HFF-Myc (cell line): Measurements from ENCODE around the gene LRP8.

Experiments used
- DNase-seq: peaks from one replicate; pipeline ENCODE4 v3.0.0-alpha.2; 2011; ENCODE audit warnings: low read depth; ENCODE audit errors: extremely low read depth
- H3K4me3 ChIP-seq: replicated peaks from 2 replicates; pipeline ENCODE4 v1.5.1; 2011; ENCODE audit warnings: low read depth, mild to moderate bottlenecking, control low read depth, low read length
- CTCF ChIP-seq: IDR thresholded peaks from 2 replicates; pipeline ENCODE4 v1.5.1; 2012; ENCODE audit warnings: mild to moderate bottlenecking, low read depth, low read length, control low read depth; ENCODE audit errors: missing control alignments

LRP8 gene

DNA sequence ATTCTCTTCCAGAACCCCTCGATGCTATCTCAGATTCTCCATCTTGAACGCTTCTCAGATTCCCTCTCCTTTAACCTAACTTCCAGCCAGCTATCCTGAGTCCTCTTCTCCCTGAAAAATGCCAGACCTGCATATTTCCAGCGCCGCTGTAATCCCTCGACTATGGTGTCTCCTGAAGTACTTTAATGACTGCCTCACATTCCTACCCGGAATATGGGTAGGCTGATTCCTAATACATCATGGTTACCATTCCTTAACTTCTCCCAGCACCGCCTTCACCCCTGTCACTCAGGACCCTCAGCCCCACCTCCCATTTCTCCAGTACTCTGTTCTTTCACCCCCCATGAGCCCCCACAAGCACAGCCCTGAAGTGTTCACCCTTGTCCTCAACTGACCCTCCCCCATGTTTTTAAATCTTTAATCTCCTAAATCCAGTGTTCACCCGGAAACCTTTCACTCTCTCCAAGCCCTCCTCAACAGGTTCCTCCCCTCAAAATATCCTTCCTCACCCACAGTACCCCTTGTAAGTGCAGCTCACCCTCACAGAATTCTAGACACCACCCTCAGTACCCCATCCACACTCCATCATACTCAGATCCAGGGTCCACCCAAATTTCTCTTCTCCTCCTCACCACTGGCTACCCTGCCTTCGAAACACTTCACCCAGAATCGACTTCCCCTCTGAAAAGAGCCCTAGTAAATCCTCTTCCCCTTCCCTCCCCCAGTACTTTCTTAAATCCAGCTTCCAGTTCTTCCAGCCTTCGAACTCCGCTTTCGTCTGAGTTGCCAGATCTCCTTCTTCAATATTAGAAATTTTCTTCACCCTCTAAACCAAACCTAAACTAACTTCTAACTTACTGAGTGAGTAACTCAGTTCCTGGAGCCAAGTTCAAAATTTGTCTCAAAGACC is 130.3 kb downstream of the LRP8 start:
- TF ChIP-seq CTCF = no peak
- no peak for DNase-seq
- H3K4me3 ChIP-seq = peak overlapping the region; percentile 88

GRCh38 chr1:53196485-53197290 is 131.2 kb downstream of the LRP8 start, which contains the start of gene CPT2:
CPT2 (plus strand) TSS chr1:53196824; CDS start chr1:53196944, 120 bp downstream.
- DNase-seq = peak; percentile 72

DNA sequence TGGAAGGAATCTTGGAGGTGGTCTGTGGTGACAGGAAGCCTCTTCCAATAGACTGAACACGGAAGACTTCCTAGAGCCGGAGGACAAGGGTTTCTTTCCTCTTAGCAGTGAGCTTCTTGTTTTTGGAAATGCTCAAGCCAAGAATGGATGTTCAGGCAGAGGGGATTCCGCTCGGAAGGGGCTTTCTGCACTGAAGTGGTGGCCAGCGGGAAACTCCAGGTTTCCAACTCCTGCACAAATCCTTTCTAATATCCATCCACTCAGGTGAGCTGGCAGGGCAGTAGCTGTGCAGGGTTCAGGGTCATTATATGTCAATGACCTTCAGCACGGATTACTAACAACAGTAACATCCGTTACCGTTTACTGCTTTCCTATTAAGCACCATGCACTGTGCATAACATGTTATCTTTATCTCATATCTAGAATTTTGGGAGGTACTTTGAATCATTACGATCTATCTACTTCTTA is 131.8 kb downstream of the LRP8 start:
- no peak for DNase-seq
- peak overlapping the region; percentile 88 for H3K4me3 ChIP-seq
- TF ChIP-seq CTCF = no peak

More at GRCh38 chr1:53196485-53197290, 131.2 kb downstream of the LRP8 start, which contains the start of gene CPT2:
- H3K4me3 ChIP-seq = peak within 1 kb of the TSS; percentile 88
- TF ChIP-seq CTCF = no peak

DNA sequence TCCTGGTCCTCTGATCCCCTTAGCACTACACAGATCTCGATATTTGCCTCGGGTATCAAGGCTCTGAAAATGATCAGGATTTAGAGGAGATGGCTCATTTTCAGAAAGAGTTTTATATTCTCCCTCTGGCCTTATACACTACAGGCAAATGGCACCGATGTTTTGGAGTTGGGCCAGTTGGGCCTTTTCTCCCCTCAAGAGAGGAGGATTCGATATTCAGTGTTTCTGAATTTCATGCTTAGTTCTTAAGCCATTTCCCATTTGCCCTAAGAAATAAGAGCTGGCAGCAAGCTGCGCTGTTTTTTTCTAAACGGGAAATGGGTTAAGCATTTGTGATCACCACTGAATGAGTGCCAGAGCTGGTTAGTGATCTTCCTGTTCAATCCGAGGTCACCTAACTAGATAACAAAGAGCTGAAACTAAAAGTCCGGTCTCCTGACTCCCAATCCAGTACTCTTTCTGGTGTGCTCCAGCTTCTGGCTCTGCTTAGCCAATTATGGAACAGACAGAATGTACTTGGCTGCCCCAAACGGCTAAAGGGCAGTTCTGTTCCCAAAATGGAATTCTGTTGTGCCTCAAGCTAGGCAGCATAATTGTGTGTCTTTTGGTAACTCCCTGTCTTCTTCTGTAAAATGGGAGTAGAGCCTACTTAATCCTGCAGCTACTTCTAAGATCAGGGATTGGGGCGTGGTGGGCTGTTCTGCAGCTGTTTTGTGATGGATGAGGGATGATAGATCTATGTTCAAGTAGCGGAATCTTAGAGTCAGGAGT is 132.4 kb downstream of the LRP8 start:
- DNase-seq = no peak
- TF ChIP-seq CTCF = no peak
- no peak overlapping the region for H3K4me3 ChIP-seq
